ENCODE measurements around the gene MSANTD3.
"Not testable (repeated sequence)": the region's sequence is repeated elsewhere in the genome, so short reads cannot be mapped to it uniquely, and the experiment has no call there.

Gene MSANTD3

GRCh38 chr9:100426530-100427365 lies at the start of gene MSANTD3:
MSANTD3 (plus strand) TSS chr9:100427143; CDS start chr9:100441939, 14,796 bp downstream.
- peaks cover 29% of the 10 kb centered on the region for H3K79me2 ChIP-seq (ENCODE audit: low read length)
- peak within 1 kb of the TSS; percentile 50; the same call in 1 of the 2 replicates for H3K27ac ChIP-seq (ENCODE audit: low read length)
- peak within 1 kb of the TSS; percentile 84 for H2AFZ ChIP-seq (ENCODE audit: low read length)
- no peaks in the 10 kb centered on the region for H4K20me1 ChIP-seq (ENCODE audit: insufficient read depth, low read length)
- no peaks in the 10 kb centered on the region for H3K9me2 ChIP-seq (replicated peaks; ENCODE audit: insufficient read depth, low read length)
- peak within 1 kb of the TSS; percentile 66 for H3K4me3 ChIP-seq (ENCODE audit: low read length)
- H3K36me3 ChIP-seq (replicated peaks; ENCODE audit: insufficient read depth, low read length): no peaks in the 10 kb centered on the region
- H3F3A ChIP-seq (ENCODE audit: insufficient read depth, low read length): peaks cover 6% of the 10 kb centered on the region; the same call in 1 of the 2 replicates
- TF ChIP-seq EZH2 (optimal IDR thresholded peaks at IDR 0.05; ENCODE audit: low read depth, low read length) (no peak), EZH2phosphoT487 (IDR thresholded peaks at IDR 0.05; ENCODE audit: low read length) (no peak), CTCF (IDR thresholded peaks at IDR 0.05; ENCODE audit: low read length) (no peak)
- H3K4me2 ChIP-seq (ENCODE audit: low read depth, low read length): peak within 1 kb of the TSS; percentile 69
- peaks cover 6% of the 10 kb centered on the region for H3K4me1 ChIP-seq (ENCODE audit: low read length)
- no peaks in the 10 kb centered on the region for H3K27me3 ChIP-seq (replicated peaks; ENCODE audit: insufficient read depth, low read length)
- H3K9me3 ChIP-seq (replicated peaks; ENCODE audit: insufficient read depth, low read length): no peaks in the 10 kb centered on the region
- peak; percentile 74 for DNase-seq
- H3K9ac ChIP-seq (ENCODE audit: low read length): peak within 1 kb of the TSS; percentile 62

- no peaks in the 10 kb centered on the region for H3K79me2 ChIP-seq (ENCODE audit: low read length)
- no peaks in the 10 kb centered on the region for H3F3A ChIP-seq (ENCODE audit: insufficient read depth, low read length)
- no peak overlapping the region for H3K9ac ChIP-seq (ENCODE audit: low read length)
- H4K20me1 ChIP-seq (ENCODE audit: insufficient read depth, low read length): no peaks in the 10 kb centered on the region
- no peaks in the 10 kb centered on the region for H3K9me2 ChIP-seq (replicated peaks; ENCODE audit: insufficient read depth, low read length)
- H3K27me3 ChIP-seq (replicated peaks; ENCODE audit: insufficient read depth, low read length): no peaks in the 10 kb centered on the region
- DNase-seq: no peak
- H3K4me2 ChIP-seq (ENCODE audit: low read depth, low read length): no peak overlapping the region
- no peak overlapping the region for H2AFZ ChIP-seq (ENCODE audit: low read length)
- no peak overlapping the region for H3K4me3 ChIP-seq (ENCODE audit: low read length)
- no peaks in the 10 kb centered on the region for H3K4me1 ChIP-seq (ENCODE audit: low read length)
- TF ChIP-seq EZH2 (optimal IDR thresholded peaks at IDR 0.05; ENCODE audit: low read depth, low read length) (no peak), EZH2phosphoT487 (IDR thresholded peaks at IDR 0.05; ENCODE audit: low read length) (no peak), CTCF (IDR thresholded peaks at IDR 0.05; ENCODE audit: low read length) (no peak)
- H3K36me3 ChIP-seq (replicated peaks; ENCODE audit: insufficient read depth, low read length): no peaks in the 10 kb centered on the region
- no peak overlapping the region for H3K27ac ChIP-seq (ENCODE audit: low read length)
- no peaks in the 10 kb centered on the region for H3K9me3 ChIP-seq (replicated peaks; ENCODE audit: insufficient read depth, low read length)
Measured at GRCh38 chr9:100379862-100380261, 47.1 kb upstream of the MSANTD3 start.

GRCh38 chr9:100392989-100393388 lies 34.0 kb upstream of the MSANTD3 start:
- not testable (repeated sequence) for H3K27ac ChIP-seq (ENCODE audit: low read length); H3K27me3 ChIP-seq (replicated peaks; ENCODE audit: insufficient read depth, low read length); H3K9me2 ChIP-seq (replicated peaks; ENCODE audit: insufficient read depth, low read length); H3K4me1 ChIP-seq (ENCODE audit: low read length); H3K4me3 ChIP-seq (ENCODE audit: low read length); H3F3A ChIP-seq (ENCODE audit: insufficient read depth, low read length); H3K36me3 ChIP-seq (replicated peaks; ENCODE audit: insufficient read depth, low read length); H3K9me3 ChIP-seq (replicated peaks; ENCODE audit: insufficient read depth, low read length); H3K9ac ChIP-seq (ENCODE audit: low read length); DNase-seq; H4K20me1 ChIP-seq (ENCODE audit: insufficient read depth, low read length); H3K79me2 ChIP-seq (ENCODE audit: low read length); H3K4me2 ChIP-seq (ENCODE audit: low read depth, low read length); H2AFZ ChIP-seq (ENCODE audit: low read length)

Data from MM.1S (cell line).